Mucosa of gallbladder (tissue), 1 donor: Measurements from ENCODE around the gene PABPC1L. TPM values are rescaled to one million over a fixed set of nuclear protein-coding genes. Genes with fewer than 3 reads are reported as not detected.
"Not testable (repeated sequence)": the region's sequence is repeated elsewhere in the genome, so short reads cannot be mapped to it uniquely, and the experiment has no call there.

ENCODE experiments used
- DNase-seq: peaks from one replicate; pipeline ENCODE4 v3.0.0-alpha.2; 2020; ENCODE audit warnings: low spot score
- total RNA-seq: library from RNA; stranded (reverse); gene quantifications from one replicate; pipeline ENCODE4 v1.2.1, GENCODE V29; 2021
- donor health status: DM: no; HTN: no; CAD: no.

PABPC1L gene
- 64.4 TPM for total RNA-seq

DNA sequence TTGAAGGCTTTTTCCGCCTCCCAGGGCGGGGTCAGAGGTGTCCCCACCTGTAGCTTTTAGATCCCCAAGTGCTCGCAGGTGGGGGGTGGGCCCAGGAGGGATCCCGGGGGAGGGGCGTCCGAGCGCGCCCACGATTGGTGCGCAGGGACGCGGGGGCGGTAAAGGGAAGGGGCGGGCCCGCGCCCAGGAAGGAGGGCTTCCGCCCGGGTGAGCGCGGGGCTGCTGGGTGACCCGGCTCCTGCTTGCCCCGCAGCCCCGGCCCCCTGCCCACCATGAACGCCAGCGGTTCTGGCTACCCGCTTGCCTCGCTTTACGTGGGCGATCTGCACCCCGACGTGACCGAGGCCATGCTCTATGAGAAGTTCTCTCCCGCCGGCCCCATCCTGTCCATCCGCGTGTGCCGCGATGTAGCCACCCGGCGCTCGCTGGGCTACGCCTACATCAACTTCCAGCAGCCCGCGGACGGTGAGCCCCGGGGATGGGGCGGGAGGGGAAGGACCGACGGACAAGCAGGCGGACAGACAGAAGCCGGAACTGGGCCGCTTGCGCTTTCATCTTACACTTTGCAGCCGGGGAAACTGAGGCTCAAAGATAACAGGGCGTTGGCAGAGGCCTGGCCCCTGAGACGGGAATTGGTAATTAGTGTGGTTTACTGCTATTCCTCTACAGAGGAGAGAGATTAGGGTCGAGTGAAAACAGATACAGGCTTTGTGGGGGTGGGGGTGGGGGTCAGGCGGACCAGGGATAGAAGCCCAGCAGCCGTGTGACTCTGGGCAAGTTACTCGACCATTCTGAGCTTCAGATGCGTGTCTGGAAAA lies at the start of gene PABPC1L:
Gene PABPC1L (plus strand): TSS at position 189 of the 818 bp plus-strand sequence. CDS start 84 bp downstream, at position 273.
- peak; percentile 56 for DNase-seq

GRCh38 chr20:44861531-44862006 lies 48.3 kb upstream of the PABPC1L start:
- DNase-seq, result no peak

DNA sequence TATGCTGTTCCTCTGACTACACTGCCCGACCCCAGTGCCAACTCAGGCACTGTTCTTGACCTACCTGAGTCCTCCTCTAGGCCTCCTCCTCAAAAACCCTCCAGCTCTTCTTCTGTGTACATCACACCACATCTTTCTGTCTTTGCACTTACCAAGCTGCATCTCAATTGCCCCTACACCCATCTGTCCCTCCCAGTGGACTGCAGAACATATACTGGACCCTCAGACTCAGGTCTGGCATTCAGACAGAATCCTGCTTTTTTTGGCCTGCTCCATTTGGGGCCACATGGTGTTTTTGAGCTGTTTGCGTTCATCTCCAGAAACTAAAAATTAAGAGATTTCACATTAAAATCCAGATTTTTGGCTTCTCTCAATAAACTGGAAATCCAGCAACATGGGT lies 47.6 kb upstream of the PABPC1L start:
- DNase-seq, result no peak

DNA sequence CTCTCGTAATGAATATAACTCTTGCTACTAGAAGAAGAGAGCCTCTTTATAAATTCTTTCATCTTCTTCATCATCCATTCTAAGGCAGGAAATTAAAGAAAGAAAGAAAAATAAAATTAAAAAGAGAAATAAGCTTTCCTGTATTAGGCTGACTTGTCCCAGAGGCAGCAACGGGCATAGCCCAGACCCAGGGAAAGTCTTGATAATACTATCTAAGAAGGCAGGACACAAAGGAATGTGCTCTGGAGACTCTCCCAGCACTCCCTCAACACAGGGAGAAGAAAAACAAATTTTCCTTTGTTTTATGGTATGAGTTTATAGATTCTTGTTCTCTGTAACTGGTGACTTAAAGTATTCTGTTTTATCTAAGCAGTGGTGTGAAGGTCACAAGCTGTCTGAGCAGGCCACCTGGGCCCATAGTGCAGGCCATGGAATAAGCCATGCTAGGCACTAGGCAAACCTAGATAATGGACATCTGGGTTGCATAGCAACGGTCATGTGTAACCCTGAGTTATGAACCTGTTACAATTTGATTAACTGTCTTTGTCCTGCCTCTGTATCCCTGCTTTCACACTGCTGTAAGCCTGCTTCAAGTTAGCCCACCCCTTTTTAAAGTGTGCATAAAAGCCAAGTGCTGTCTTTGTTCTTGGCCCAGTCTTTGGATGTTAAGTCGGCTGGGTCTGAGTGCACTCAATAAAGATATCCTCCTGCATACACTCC lies 46.3 kb upstream of the PABPC1L start:
- not testable (repeated sequence) for DNase-seq

GRCh38 chr20:44864493-44864892 lies 45.4 kb upstream of the PABPC1L start:
- not testable (repeated sequence) for DNase-seq

DNA sequence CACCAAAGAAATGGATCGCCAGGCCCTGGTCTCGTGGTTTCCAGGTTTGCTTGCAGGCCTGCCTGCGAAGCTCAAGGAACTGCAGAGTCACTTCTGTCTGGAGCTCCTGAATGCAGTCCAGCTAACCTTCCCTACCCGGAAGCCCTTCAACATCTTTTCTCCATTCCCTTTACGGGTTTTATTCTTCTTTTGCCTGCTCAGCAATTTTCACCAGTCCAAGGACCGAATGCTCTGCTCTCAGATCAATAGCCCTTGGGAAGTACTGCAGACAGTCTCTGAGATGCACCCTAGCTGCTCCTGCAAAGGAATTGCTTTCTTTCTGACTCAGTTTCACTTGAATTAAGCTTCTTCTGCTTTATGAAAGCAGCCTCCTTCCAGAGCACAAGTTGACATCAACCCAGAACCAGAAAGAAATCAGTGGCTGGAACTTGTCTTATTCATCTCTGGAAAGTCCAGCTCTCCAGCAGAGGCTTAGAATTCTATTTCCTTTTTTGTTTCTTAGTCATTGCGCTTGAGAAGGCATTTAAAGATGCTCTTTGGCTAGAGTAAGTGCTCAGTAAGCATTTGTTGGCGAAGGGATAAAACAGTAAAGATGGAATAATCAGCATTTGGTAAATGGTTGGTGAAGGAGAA lies 43.0 kb upstream of the PABPC1L start:
- no peak for DNase-seq

DNA sequence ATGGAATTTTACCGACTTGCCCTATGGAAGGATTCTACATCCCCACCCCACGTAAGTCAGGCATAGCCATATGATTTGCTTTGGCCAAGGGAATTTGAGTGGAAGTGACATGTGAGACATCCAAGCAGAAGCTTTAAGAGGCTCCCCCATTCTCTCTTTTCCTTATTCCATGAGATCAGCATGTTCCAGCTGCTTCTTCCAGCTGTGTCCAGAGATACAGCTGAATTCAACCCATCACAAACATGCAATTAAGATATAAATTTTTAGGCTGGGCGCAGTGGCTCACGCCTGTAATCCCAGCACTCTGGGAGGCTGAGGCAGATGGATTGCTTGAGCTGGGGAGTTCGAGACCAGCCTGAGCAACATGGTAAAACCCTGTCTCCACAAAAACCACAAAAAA lies 40.4 kb upstream of the PABPC1L start:
- DNase-seq, result no peak

GRCh38 chr20:44882360-44882759 lies 27.5 kb upstream of the PABPC1L start:
- not testable (repeated sequence) for DNase-seq

GRCh38 chr20:44883214-44883902 lies 26.5 kb upstream of the PABPC1L start:
- no peak for DNase-seq

- no peak for DNase-seq
Observed at GRCh38 chr20:44884907-44885391, 24.9 kb upstream of the PABPC1L start.

DNA sequence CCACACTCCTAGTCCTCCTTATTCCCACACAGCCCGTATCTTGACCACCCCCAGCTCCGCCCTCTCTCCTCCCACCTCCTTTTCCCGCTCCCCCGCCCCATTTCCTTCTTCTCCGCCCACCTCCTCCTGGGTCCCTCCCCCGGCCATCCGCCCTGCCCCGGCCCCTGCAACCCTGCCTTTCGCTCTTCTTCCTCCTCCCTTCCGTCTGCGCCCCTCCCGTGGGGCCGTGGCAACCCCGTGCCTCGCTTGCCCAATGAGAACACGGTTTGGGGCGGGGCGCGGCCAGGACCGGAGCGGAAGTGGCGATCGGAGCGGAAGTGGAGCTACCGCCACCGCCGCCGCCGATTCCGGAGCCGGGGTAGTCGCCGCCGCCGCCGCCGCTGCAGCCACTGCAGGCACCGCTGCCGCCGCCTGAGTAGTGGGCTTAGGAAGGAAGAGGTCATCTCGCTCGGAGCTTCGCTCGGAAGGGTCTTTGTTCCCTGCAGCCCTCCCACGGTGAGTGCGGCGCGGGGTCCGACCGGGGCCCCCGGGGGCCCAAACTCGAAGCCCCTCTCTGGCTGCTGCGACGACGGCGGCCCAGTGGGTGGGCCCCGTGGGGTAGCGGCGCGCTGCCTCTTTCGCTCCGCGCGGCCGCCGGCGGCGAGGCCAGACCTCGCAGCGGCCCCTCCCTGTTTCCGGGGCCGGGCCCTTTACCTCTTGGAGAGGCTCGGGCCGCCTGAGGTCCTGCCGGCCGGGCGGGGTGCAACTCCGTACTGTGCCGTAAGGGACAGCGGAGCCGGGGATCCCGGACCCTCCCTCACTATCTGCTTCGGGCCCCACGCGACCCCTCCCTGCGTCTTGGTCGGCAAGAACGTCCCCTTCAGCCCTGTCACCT lies 24.2 kb upstream of the PABPC1L start, which contains the start of gene YWHAB:
Gene YWHAB (plus strand): TSS at position 314 of the 874 bp plus-strand sequence. CDS start 15,829 bp downstream, outside the sequence.
- DNase-seq, result peak; percentile 97

GRCh38 chr20:44886266-44886651 lies 23.6 kb upstream of the PABPC1L start:
- no peak for DNase-seq

- DNase-seq, result no peak
Observed at GRCh38 chr20:44886828-44887227, 23.0 kb upstream of the PABPC1L start.

DNA sequence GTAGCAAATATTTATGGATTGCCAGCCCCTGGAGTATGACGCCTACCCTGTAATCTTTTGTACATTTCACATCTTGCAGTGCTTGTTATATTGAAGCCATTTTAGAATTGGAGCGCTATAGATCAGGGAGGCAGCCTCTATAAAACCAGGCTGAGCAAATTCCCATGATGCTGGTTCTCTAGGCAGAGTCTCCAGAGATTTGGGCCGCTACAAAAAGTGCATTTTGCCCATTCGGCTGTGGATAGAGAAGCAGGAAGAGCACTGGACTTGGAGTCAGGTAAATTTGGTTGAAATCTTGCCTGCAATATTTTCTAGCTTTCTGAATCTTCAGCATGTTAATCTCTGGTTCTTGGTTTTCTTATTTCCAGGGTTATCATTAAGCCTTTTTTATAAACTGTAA lies 22.4 kb upstream of the PABPC1L start:
- DNase-seq, result no peak

GRCh38 chr20:44888226-44889103 lies 21.4 kb upstream of the PABPC1L start:
- no peak for DNase-seq

DNA sequence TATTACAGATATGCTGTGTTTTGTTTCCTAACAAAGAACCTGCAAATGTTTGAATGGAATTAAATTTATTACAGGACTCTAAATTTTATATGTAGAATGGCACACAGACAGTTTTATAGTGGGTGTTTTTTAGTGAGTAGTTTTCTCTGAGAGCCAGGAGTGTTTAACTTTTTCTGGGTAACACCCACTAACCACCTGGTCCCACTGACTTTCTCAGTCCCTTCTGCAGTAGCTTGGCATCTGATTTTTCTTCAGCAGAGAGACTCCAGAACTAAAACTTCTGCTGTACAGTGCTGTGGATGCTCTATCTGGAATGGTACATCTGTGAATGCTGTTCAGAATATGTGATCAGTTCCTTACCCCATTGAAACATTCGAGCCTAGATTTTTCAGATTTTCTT lies 18.0 kb upstream of the PABPC1L start:
- DNase-seq, result no peak

DNA sequence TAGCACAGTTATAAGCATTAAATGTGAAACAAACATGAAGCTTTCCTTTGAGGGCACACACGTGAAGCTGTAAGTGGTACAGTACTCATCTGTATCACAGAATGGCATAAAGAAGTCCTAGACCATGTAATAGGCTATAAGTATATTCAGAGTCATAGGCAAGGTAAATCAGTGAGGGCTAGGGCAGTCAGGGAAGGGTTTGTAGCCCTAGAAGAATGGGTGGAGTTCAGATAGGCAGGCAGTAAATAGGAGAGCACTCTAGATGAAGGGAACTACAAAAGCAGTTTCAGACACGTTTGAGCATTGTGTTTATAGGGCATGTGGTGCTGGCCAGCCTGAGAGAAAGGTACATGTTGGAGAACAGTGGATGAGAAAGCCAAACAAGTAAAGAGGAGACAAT lies 14.9 kb upstream of the PABPC1L start:
- DNase-seq, result no peak

DNA sequence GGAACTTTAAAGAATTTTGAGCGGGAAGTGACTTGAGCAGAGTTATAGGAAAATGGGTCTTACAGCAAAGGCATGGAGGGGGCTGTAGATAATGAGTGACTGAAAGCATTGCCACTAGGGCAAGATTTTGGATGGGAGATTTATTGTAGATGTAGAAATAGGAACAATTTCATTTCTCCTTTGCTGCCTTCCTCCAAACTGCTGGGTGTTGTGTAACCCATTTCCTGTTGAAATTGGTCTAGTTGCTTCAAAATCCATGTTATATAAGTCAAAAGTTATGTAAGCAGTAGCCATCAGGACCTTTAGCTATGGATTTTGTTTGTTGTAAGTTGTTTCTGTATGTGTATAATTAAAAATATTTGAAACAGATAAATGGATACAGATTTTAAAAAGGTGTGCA lies 13.3 kb upstream of the PABPC1L start:
- no peak for DNase-seq

DNA sequence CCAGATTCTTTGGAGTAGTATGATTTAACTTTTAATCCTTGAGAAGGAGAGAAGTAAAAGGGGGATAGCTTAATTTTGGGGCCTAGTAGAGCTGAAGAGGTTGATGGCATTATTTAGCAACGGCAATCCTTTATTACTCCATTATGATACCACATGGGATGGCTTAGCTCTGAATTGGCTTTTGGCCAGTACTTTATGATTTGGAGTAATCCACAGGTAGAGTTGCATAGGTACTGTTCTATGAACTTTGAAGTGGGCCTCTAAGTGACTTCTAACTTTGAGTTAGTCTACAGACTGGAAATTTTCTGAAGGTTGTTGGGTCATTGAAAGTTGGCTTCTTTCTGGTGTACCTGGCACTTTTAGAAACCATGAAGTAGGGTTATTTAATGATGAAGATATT lies 12.7 kb upstream of the PABPC1L start:
- no peak for DNase-seq
